Dedifferentiated amniotic fluid mesenchymal stem cell (primary cell): Measurements from ENCODE around the gene ALDH1A2.
"Not testable (repeated sequence)": the region's sequence is repeated elsewhere in the genome, so short reads cannot be mapped to it uniquely, and the experiment has no call there.

ENCODE experiments used
- DNase-seq: peaks from one replicate; pipeline ENCODE4 v3.0.0-alpha.2; 2016; ENCODE audit errors: extremely low spot score

Gene ALDH1A2

GRCh38 chr15:58065445-58066041 lies at the start of gene ALDH1A2:
Gene ALDH1A2, minus strand, starts transcription at chr15:58065711. Its CDS starts 61 bp downstream, at chr15:58065650.
- no peak for DNase-seq

GRCh38 chr15:58114812-58115211 lies 49.3 kb upstream of the ALDH1A2 start:
- DNase-seq, result no peak

GRCh38 chr15:58114388-58114787 lies 48.9 kb upstream of the ALDH1A2 start:
- no peak for DNase-seq

- not testable (repeated sequence) for DNase-seq
These were observed 47.8 kb upstream of the ALDH1A2 start for GRCh38 chr15:58113358-58113757.

- DNase-seq, result no peak
These were observed 46.2 kb upstream of the ALDH1A2 start for GRCh38 chr15:58111718-58112104.

GRCh38 chr15:58110999-58111717 lies 45.6 kb upstream of the ALDH1A2 start:
- DNase-seq, result no peak

GRCh38 chr15:58109419-58109818 lies 43.9 kb upstream of the ALDH1A2 start:
- no peak for DNase-seq

GRCh38 chr15:58108117-58108516 lies 42.6 kb upstream of the ALDH1A2 start:
- DNase-seq, result no peak

GRCh38 chr15:58103482-58103881 lies 38.0 kb upstream of the ALDH1A2 start:
- no peak for DNase-seq

- no peak for DNase-seq
These were observed 31.1 kb upstream of the ALDH1A2 start for GRCh38 chr15:58096529-58097084.

- no peak for DNase-seq
These were observed 29.9 kb upstream of the ALDH1A2 start for GRCh38 chr15:58095415-58095814.

- no peak for DNase-seq
These were observed 22.4 kb upstream of the ALDH1A2 start for GRCh38 chr15:58087871-58088270.

GRCh38 chr15:58086491-58086890 lies 21.0 kb upstream of the ALDH1A2 start:
- DNase-seq, result no peak

GRCh38 chr15:58083526-58083925 lies 18.0 kb upstream of the ALDH1A2 start:
- no peak for DNase-seq

GRCh38 chr15:58081891-58082290 lies 16.4 kb upstream of the ALDH1A2 start:
- DNase-seq, result no peak

GRCh38 chr15:58081456-58081855 lies 15.9 kb upstream of the ALDH1A2 start:
- DNase-seq, result no peak

GRCh38 chr15:58080959-58081358 lies 15.4 kb upstream of the ALDH1A2 start:
- DNase-seq, result not testable (repeated sequence)

GRCh38 chr15:58080398-58080797 lies 14.9 kb upstream of the ALDH1A2 start:
- no peak for DNase-seq

GRCh38 chr15:58078591-58078990 lies 13.1 kb upstream of the ALDH1A2 start:
- no peak for DNase-seq

GRCh38 chr15:58077427-58077826 lies 11.9 kb upstream of the ALDH1A2 start:
- no peak for DNase-seq

GRCh38 chr15:58074452-58074851 lies 8.9 kb upstream of the ALDH1A2 start:
- no peak for DNase-seq

GRCh38 chr15:58070801-58071418 lies 5.4 kb upstream of the ALDH1A2 start:
- peak; percentile 43 for DNase-seq

GRCh38 chr15:58069008-58069407 lies 3.5 kb upstream of the ALDH1A2 start:
- DNase-seq, result no peak
